ENCODE results near the gene MRPL14.
"Not testable (repeated sequence)": the region's sequence is repeated elsewhere in the genome, so short reads cannot be mapped to it uniquely, and the experiment has no call there.

Gene MRPL14

DNA sequence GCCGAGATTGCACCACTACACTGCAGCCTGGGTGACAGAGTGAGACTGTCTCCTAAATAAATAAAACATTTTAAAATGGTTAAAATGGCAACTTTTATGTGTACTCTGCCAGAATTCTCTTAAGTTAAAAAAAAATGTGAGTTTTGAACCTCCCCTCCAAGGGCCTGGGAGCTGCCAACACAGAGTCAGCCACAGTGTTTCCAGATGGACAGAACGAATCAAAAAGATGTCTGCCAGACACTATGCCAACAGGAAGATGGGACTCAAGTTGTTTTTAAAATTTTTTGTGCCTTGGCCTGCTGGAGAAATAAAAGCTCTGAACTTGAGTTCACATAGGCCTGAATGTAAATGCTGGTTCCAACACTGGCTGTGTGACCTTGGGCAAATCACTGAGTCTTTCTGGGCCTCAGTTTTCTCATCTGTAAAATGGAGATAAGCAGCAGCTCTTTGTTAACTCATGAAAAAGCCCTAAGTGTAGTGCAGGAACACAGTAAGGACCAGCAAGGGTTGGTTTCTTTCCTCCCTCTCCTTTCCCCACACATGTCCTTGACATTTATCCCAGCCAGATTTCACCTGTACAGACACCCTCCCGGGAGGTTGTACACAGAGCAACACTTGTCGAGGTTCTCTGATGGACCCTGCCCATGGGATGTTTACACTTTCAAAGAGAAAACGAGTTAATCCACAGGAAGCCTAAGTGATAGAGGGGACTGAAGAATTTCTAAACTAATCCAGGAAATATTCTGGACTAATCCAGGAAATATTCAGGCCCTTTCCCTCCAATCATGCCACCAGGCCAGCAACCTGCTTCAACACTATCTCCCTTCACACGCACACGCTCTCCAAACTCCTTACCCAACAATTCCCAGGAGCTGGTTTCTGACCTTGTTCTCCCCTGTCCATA is 35.0 kb downstream of the MRPL14 start:
- H3K4me1 ChIP-seq (ENCODE audit: control insufficient read depth in 1 of 2, insufficient read depth in 2 of 2, low read length in 2 of 2): peaks cover 25 to 26% of the 10 kb centered on the region in 2 donors
- H3K36me3 ChIP-seq (ENCODE audit: control insufficient read depth in 1 of 2, insufficient read depth in 2 of 2, low read length in 2 of 2): no peaks in the 10 kb centered on the region
- no peak overlapping the region for H3K9ac ChIP-seq (ENCODE audit: low read depth in 1 of 2, low read length in 2 of 2)
- no peaks in the 10 kb centered on the region for H3K27me3 ChIP-seq (ENCODE audit: control insufficient read depth in 1 of 2, insufficient read depth in 2 of 2, low read length in 2 of 2)
- no peak overlapping the region for H3K27ac ChIP-seq (ENCODE audit: low read depth, low read length)
- H3K4me3 ChIP-seq (ENCODE audit: low read depth in 1 of 2, low read length in 2 of 2): no peak overlapping the region
- no peaks in the 10 kb centered on the region for H3K9me3 ChIP-seq (ENCODE audit: control insufficient read depth in 1 of 2, low read length in 2 of 2)

DNA sequence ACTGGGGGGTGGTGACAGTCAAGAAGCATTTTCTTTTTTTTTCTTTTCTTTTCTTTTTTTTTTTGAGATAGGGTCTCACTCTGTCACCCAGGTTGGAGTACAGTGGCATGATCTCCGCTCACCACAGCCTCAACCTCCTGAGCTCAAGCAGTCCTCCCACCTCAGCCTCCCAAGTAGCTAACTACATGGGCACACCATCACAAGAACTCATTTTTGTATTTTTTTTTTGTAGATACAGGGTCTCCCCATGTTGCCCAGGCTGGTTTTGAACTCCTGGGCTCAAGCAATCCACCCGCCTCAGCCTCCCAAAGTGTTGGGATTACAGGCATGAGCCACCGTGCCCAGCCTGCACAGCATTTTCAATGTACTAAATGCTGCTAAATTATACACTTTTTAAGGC is 35.9 kb downstream of the MRPL14 start:
- H3K27me3 ChIP-seq (ENCODE audit: control insufficient read depth in 1 of 2, insufficient read depth in 2 of 2, low read length in 2 of 2); H3K4me3 ChIP-seq (ENCODE audit: low read depth in 1 of 2, low read length in 2 of 2); H3K9ac ChIP-seq (ENCODE audit: low read depth in 1 of 2, low read length in 2 of 2); H3K27ac ChIP-seq (ENCODE audit: low read depth, low read length); H3K9me3 ChIP-seq (ENCODE audit: control insufficient read depth in 1 of 2, low read length in 2 of 2); H3K36me3 ChIP-seq (ENCODE audit: control insufficient read depth in 1 of 2, insufficient read depth in 2 of 2, low read length in 2 of 2): not testable (repeated sequence)
- H3K4me1 ChIP-seq (ENCODE audit: control insufficient read depth in 1 of 2, insufficient read depth in 2 of 2, low read length in 2 of 2): peaks cover 27 to 28% of the 10 kb centered on the region in 2 donors

DNA sequence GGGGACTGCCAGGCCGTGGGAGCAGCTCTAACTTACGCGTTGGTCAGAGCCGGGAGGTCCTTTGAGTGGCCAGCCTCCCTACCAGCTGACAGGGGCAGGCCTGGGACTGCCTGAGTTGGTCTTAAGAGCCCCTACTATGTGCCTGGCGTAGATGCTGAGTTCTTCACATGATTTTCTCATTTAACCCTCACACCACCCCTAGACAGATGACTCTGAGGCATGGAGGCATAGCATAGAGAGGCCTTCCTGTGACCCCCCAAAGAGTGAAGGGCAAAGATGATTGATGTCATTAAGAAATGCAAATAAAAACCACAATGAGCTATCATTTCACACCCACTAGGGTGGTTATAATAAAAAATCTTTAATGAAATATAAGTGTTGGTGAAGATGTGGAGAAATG is 36.8 kb downstream of the MRPL14 start:
- Histone ChIP-seq H3K4me3 (ENCODE audit: low read depth in 1 of 2, low read length in 2 of 2) (no peak overlapping the region), H3K27ac (ENCODE audit: low read depth, low read length) (no peak overlapping the region), H3K27me3 (ENCODE audit: control insufficient read depth in 1 of 2, insufficient read depth in 2 of 2, low read length in 2 of 2) (no peaks in the 10 kb centered on the region), H3K9ac (ENCODE audit: low read depth in 1 of 2, low read length in 2 of 2) (no peak overlapping the region), H3K4me1 (ENCODE audit: control insufficient read depth in 1 of 2, insufficient read depth in 2 of 2, low read length in 2 of 2) (peaks cover 22 to 25% of the 10 kb centered on the region in 2 donors), H3K36me3 (ENCODE audit: control insufficient read depth in 1 of 2, insufficient read depth in 2 of 2, low read length in 2 of 2) (no peaks in the 10 kb centered on the region), H3K9me3 (ENCODE audit: control insufficient read depth in 1 of 2, low read length in 2 of 2) (no peaks in the 10 kb centered on the region)

DNA sequence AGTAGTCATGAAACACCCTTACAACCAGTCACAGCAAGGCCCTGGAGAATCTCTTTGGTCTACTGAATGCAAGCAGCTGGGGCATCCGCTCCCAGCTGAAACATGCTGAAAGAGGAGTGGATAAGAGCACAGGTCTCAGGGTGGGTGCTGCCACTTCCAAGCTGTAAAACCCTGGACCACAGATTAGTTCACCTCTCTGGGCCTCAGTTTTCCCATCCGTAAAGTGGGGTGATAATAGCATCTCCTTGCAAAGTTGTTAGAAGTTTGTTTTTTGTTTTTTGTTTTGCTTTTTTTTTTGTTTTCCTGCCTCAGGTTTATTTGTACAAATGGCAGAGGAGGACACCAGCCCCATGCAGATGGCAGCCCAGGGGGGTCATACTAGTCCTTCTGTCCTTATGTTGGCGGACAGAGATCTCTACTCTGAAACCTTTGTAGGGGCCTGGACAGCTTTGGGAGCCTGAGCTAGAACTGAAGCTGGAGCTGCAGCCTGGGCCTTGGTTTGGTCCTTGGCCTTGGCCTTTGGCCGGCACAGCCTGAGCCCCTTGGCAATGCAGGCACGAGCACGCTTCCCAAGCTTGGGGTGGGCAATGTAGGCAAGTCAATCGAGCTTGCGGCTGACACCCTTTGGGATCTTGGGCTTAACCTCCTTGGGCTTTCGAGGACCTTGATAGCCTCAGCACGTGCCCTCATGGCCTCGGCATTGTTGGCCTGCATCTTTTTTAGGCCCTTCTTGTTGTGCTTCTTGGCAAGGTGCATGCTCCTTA is 38.2 kb downstream of the MRPL14 start:
- H3K9ac ChIP-seq (ENCODE audit: low read depth in 1 of 2, low read length in 2 of 2): no peak overlapping the region
- no peaks in the 10 kb centered on the region for H3K36me3 ChIP-seq (ENCODE audit: control insufficient read depth in 1 of 2, insufficient read depth in 2 of 2, low read length in 2 of 2)
- no peaks in the 10 kb centered on the region for H3K9me3 ChIP-seq (ENCODE audit: control insufficient read depth in 1 of 2, low read length in 2 of 2)
- peaks cover 10 to 12% of the 10 kb centered on the region in 2 donors for H3K4me1 ChIP-seq (ENCODE audit: control insufficient read depth in 1 of 2, insufficient read depth in 2 of 2, low read length in 2 of 2)
- no peak overlapping the region for H3K27ac ChIP-seq (ENCODE audit: low read depth, low read length)
- no peak overlapping the region for H3K4me3 ChIP-seq (ENCODE audit: low read depth in 1 of 2, low read length in 2 of 2)
- no peaks in the 10 kb centered on the region for H3K27me3 ChIP-seq (ENCODE audit: control insufficient read depth in 1 of 2, insufficient read depth in 2 of 2, low read length in 2 of 2)

DNA sequence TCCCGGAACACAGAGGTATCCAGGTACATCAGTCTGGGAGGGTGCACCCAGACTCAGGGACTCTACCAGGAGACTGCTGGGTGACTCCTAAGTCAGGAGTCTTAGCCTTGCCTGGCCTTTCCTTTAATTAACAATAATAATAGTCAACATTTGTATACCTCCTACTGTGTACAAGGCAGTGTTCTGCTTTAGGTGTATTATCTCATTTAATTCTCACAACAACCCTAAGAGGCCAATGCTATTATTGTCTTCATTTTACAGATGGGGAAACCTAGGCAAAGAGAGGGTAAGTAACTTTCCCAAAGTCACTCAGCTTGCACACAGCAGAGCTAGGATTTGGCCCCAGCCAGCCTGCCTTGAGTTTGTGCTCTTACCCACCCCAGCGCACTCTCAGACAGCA is 39.6 kb downstream of the MRPL14 start:
- Histone ChIP-seq H3K4me1 (ENCODE audit: control insufficient read depth in 1 of 2, insufficient read depth in 2 of 2, low read length in 2 of 2) (peaks cover 7 to 9% of the 10 kb centered on the region in 2 donors), H3K9ac (ENCODE audit: low read depth in 1 of 2, low read length in 2 of 2) (no peak overlapping the region), H3K4me3 (ENCODE audit: low read depth in 1 of 2, low read length in 2 of 2) (no peak overlapping the region), H3K9me3 (ENCODE audit: control insufficient read depth in 1 of 2, low read length in 2 of 2) (no peaks in the 10 kb centered on the region), H3K27ac (ENCODE audit: low read depth, low read length) (no peak overlapping the region), H3K27me3 (ENCODE audit: control insufficient read depth in 1 of 2, insufficient read depth in 2 of 2, low read length in 2 of 2) (no peaks in the 10 kb centered on the region), H3K36me3 (ENCODE audit: control insufficient read depth in 1 of 2, insufficient read depth in 2 of 2, low read length in 2 of 2) (no peaks in the 10 kb centered on the region)

DNA sequence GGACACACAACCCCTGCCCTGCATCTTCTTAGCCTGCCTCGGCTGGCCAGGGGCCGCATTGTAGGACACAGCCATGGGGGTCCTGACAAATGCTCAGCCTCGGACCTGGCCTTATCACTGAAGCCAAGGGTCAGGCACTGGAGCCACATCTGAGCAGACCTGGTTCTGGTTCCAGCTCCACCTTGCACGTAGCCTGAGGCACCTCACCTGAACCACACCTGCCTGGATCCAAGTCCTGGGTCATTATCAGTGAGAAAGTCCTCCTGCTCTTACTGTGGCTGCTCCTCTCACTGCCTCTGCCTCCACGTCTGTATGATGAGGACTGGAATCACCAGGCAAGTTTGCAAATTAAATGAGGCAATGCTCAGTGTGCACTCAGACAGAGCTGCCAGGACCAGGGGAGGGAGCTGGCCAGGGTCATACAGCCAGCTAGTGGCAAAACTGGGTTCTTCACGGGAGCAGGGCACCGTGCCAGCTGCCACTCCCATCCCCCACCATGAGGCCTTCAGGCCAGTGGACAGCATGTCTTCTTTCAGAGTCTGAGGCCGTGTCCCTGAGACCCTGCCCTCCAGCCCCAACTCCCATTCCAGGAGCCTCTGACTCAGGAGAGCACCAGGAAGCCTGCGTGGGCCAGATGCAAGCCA is 40.2 kb downstream of the MRPL14 start:
- Histone ChIP-seq H3K4me3 (ENCODE audit: low read depth in 1 of 2, low read length in 2 of 2) (no peak overlapping the region), H3K9ac (ENCODE audit: low read depth in 1 of 2, low read length in 2 of 2) (no peak overlapping the region), H3K27ac (ENCODE audit: low read depth, low read length) (no peak overlapping the region), H3K4me1 (ENCODE audit: control insufficient read depth in 1 of 2, insufficient read depth in 2 of 2, low read length in 2 of 2) (peaks cover 7 to 9% of the 10 kb centered on the region in 2 donors), H3K9me3 (ENCODE audit: control insufficient read depth in 1 of 2, low read length in 2 of 2) (no peaks in the 10 kb centered on the region), H3K36me3 (ENCODE audit: control insufficient read depth in 1 of 2, insufficient read depth in 2 of 2, low read length in 2 of 2) (no peaks in the 10 kb centered on the region), H3K27me3 (ENCODE audit: control insufficient read depth in 1 of 2, insufficient read depth in 2 of 2, low read length in 2 of 2) (no peaks in the 10 kb centered on the region)

DNA sequence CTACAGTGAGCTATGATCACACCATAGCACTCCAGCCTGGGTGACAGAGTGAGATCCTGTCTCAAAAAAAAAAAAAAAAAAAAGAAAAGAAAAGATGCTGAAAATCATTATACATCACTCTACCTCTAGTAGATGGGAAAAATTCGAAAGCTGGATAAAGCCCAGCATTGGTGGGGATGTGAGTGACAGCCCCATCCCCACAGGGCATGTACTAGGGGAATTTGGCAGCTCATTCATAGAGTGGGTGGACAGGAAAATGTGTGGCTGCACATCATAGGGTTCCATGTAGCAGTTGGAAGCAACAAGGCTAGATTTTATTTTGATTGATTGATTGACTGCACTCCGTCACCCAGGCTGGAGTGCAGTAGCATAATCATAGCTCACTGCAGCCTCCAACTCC is 42.0 kb downstream of the MRPL14 start:
- Histone ChIP-seq H3K27ac (ENCODE audit: low read depth, low read length) (no peak overlapping the region), H3K36me3 (ENCODE audit: control insufficient read depth in 1 of 2, insufficient read depth in 2 of 2, low read length in 2 of 2) (no peaks in the 10 kb centered on the region)

DNA sequence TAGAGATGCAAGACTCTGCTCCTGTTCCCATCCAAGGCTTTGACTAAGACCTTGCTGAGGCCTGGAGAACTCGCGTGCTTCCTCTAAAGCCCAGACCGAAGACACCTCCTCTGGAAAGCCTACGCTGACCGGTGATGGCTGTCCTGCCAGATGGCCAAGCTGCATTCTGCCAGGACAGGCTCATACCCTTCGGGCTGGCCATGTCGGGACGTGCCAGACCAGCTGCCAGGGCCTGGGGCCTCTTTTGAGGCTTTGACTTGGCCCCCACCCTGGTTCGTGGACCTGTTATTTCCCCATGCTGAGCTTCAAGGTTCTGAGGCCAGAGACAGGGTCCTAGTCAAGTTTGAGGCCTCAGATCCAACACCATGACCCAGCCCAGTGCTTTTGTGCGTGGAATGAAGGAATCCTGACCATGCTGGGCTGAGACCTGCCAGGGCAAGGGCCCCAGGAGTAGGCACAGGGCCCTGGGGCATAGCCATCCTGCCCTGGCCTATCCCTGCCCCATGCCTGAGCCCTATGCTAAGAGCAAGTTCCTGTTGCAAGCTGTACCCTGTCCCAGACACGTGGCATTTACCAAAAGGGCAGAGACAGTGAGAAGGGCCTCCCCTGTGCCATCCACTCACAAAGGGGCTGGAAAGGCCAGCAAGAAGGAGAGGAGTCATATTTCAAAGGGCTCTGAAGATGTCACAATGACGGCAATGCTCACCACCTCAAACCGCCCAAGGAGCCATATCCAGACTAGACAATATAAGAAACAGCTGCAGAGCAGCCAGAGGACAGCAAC is 42.8 kb downstream of the MRPL14 start:
- H3K36me3 ChIP-seq (ENCODE audit: control insufficient read depth in 1 of 2, insufficient read depth in 2 of 2, low read length in 2 of 2): no peaks in the 10 kb centered on the region
- no peak overlapping the region for H3K27ac ChIP-seq (ENCODE audit: low read depth, low read length)
- H3K9ac ChIP-seq (ENCODE audit: low read depth in 1 of 2, low read length in 2 of 2): no peak overlapping the region
- H3K9me3 ChIP-seq (ENCODE audit: control insufficient read depth in 1 of 2, low read length in 2 of 2): no peaks in the 10 kb centered on the region
- H3K4me3 ChIP-seq (ENCODE audit: low read depth in 1 of 2, low read length in 2 of 2): no peak overlapping the region
- peaks cover 7 to 9% of the 10 kb centered on the region in 2 donors for H3K4me1 ChIP-seq (ENCODE audit: control insufficient read depth in 1 of 2, insufficient read depth in 2 of 2, low read length in 2 of 2)
- H3K27me3 ChIP-seq (ENCODE audit: control insufficient read depth in 1 of 2, insufficient read depth in 2 of 2, low read length in 2 of 2): no peaks in the 10 kb centered on the region

More for the DNA sequence above, 42.0 kb downstream of the MRPL14 start:
- Histone ChIP-seq H3K4me3 (ENCODE audit: low read depth in 1 of 2, low read length in 2 of 2) (no peak overlapping the region), H3K27me3 (ENCODE audit: control insufficient read depth in 1 of 2, insufficient read depth in 2 of 2, low read length in 2 of 2) (no peaks in the 10 kb centered on the region), H3K9me3 (ENCODE audit: control insufficient read depth in 1 of 2, low read length in 2 of 2) (no peaks in the 10 kb centered on the region), H3K4me1 (ENCODE audit: control insufficient read depth in 1 of 2, insufficient read depth in 2 of 2, low read length in 2 of 2) (peaks cover 7 to 9% of the 10 kb centered on the region in 2 donors), H3K9ac (ENCODE audit: low read depth in 1 of 2, low read length in 2 of 2) (no peak overlapping the region)

DNA sequence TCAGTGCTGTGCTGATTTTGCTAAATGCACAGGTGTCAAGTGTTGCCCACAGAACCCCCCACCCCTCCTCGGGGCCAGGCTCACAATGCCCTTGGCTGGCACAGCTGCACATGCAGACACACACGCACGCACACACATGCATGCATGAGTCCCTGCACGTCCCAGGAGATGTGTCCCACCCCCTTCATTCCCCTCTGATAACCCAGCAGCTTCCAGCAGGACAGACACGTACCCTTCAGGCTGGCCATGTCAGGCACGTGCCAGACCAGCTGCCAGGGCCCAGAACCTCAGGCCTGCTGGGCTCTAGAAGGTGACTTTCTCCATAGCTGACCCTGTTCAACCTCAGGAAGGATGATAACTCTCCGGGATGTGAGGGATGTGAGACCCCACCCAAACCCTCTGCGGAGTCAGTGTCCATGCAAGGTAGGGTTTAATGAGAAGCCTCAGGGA is 44.4 kb downstream of the MRPL14 start:
- Histone ChIP-seq H3K4me1 (ENCODE audit: control insufficient read depth in 1 of 2, insufficient read depth in 2 of 2, low read length in 2 of 2) (peaks cover 7 to 9% of the 10 kb centered on the region in 2 donors), H3K9me3 (ENCODE audit: control insufficient read depth in 1 of 2, low read length in 2 of 2) (no peaks in the 10 kb centered on the region), H3K36me3 (ENCODE audit: control insufficient read depth in 1 of 2, insufficient read depth in 2 of 2, low read length in 2 of 2) (no peaks in the 10 kb centered on the region), H3K9ac (ENCODE audit: low read depth in 1 of 2, low read length in 2 of 2) (no peak overlapping the region), H3K4me3 (ENCODE audit: low read depth in 1 of 2, low read length in 2 of 2) (no peak overlapping the region), H3K27me3 (ENCODE audit: control insufficient read depth in 1 of 2, insufficient read depth in 2 of 2, low read length in 2 of 2) (no peaks in the 10 kb centered on the region), H3K27ac (ENCODE audit: low read depth, low read length) (no peak overlapping the region)
